Measurements from ENCODE around the gene TMEM178B. TPM values are rescaled to one million over a fixed set of nuclear protein-coding genes. Genes with fewer than 3 reads are reported as not detected.

The TMEM178B gene
- polyA plus RNA-seq, 1 donor (not counting 4 experiments of a cell fraction or from before 2014, with no cell fraction given), result not detected

DNA sequence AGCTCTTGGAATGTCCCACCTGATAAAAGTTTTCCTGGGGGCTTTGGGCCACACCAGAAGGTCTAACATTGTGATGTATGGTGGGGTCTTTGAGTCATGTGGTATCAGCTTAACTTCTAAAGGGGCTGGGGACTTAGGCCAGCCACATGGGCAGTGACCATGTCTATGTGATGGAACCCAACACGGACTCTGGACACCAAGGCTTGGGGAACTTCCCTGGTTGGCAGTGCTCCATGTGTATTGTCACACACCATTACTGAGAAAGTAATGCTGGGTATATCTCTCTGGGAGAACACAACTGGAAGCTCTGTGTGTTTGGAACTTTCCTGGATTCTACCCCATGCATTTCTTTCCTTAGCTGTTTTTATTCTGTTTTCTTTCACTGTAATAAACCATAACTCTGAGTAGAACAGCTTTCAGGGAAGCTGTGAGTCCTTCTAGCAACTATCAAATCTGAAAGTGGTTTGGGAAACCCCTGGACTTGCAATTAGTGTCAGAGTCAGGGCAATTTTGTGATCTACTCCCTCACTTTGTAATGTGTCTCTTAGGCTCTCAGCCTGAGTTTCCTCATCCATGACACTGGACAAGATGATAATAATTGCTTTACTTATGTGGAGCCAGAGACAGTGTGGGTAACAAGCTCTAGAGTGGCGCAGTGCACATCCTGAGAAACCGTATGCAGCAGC, 448.9 kb downstream of the TMEM178B start:
- Histone ChIP-seq H4K20me1 (ENCODE audit: control insufficient read depth, extremely low read depth, insufficient read depth, low read length) (no peaks in the 10 kb centered on the region), H3K9me3 (ENCODE audit: control insufficient read depth, low read depth, low read length) (no peaks in the 10 kb centered on the region), H3K4me1 (ENCODE audit: control insufficient read depth, extremely low read depth, insufficient read depth, low read length) (no peaks in the 10 kb centered on the region), H3K4me2 (ENCODE audit: control insufficient read depth, extremely low read depth, insufficient read depth, low read depth, low read length) (no peak overlapping the region), H2AFZ (ENCODE audit: control insufficient read depth, low read length) (no peak overlapping the region), H3K9ac (ENCODE audit: control insufficient read depth, extremely low read depth, insufficient read depth, low read length) (no peak overlapping the region), H3K9me1 (ENCODE audit: control insufficient read depth, extremely low read depth, insufficient read depth, low read length) (no peaks in the 10 kb centered on the region), H3K4me3 (ENCODE audit: control insufficient read depth in 2 of 3, extremely low read depth in 1 of 3, insufficient read depth in 2 of 3, low read depth in 1 of 3, low read length in 3 of 3) (no peak overlapping the region), H3K36me3 (ENCODE audit: control insufficient read depth in 2 of 2, extremely low read depth in 1 of 2, insufficient read depth in 2 of 2, low read length in 2 of 2) (no peaks in the 10 kb centered on the region), H3K27me3 (ENCODE audit: control insufficient read depth, extremely low read depth, insufficient read depth, low read length) (no peaks in the 10 kb centered on the region), H3K79me2 (ENCODE audit: control insufficient read depth, insufficient read depth, low read length) (no peaks in the 10 kb centered on the region), H3K27ac (ENCODE audit: control insufficient read depth, insufficient read depth, low read length) (no peak overlapping the region)
- dilution Hi-C loops (cut with MboI; ENCODE audit: extremely low pct_ligation_motif_present, low sequenced_read_pairs), result no loop called here
- no peak for TF ChIP-seq CTCF (optimal IDR thresholded peaks at IDR 0.05 in 1 of 3, IDR thresholded peaks at IDR 0.05 in 1 of 3, conservative IDR thresholded peaks at IDR 0.05 in 1 of 3; ENCODE audit: extremely low read depth in 1 of 3, insufficient read depth in 2 of 3, low read length in 3 of 3)
- no peak for TF ChIP-seq EZH2 (IDR thresholded peaks at IDR 0.05; ENCODE audit: low read length)
- FAIRE-seq (no peak), DNase-seq (ENCODE audit: low read depth, low spot score) (no peak)

- Histone ChIP-seq H3K9me3 (ENCODE audit: control insufficient read depth, low read depth, low read length) (no peaks in the 10 kb centered on the region), H3K79me2 (ENCODE audit: control insufficient read depth, insufficient read depth, low read length) (no peaks in the 10 kb centered on the region), H2AFZ (ENCODE audit: control insufficient read depth, low read length) (no peak overlapping the region), H4K20me1 (ENCODE audit: control insufficient read depth, extremely low read depth, insufficient read depth, low read length) (no peaks in the 10 kb centered on the region), H3K4me3 (ENCODE audit: control insufficient read depth in 2 of 3, extremely low read depth in 1 of 3, insufficient read depth in 2 of 3, low read depth in 1 of 3, low read length in 3 of 3) (no peak overlapping the region), H3K4me2 (ENCODE audit: control insufficient read depth, extremely low read depth, insufficient read depth, low read depth, low read length) (no peak overlapping the region), H3K9ac (ENCODE audit: control insufficient read depth, extremely low read depth, insufficient read depth, low read length) (no peak overlapping the region), H3K27ac (ENCODE audit: control insufficient read depth, insufficient read depth, low read length) (no peak overlapping the region), H3K4me1 (ENCODE audit: control insufficient read depth, extremely low read depth, insufficient read depth, low read length) (no peaks in the 10 kb centered on the region), H3K9me1 (ENCODE audit: control insufficient read depth, extremely low read depth, insufficient read depth, low read length) (no peaks in the 10 kb centered on the region), H3K36me3 (ENCODE audit: control insufficient read depth in 2 of 2, extremely low read depth in 1 of 2, insufficient read depth in 2 of 2, low read length in 2 of 2) (no peaks in the 10 kb centered on the region), H3K27me3 (ENCODE audit: control insufficient read depth, extremely low read depth, insufficient read depth, low read length) (no peaks in the 10 kb centered on the region)
- no peak for TF ChIP-seq CTCF (optimal IDR thresholded peaks at IDR 0.05 in 1 of 3, IDR thresholded peaks at IDR 0.05 in 1 of 3, conservative IDR thresholded peaks at IDR 0.05 in 1 of 3; ENCODE audit: extremely low read depth in 1 of 3, insufficient read depth in 2 of 3, low read length in 3 of 3)
- no peak for TF ChIP-seq EZH2 (IDR thresholded peaks at IDR 0.05; ENCODE audit: low read length)
- dilution Hi-C loops (cut with MboI; ENCODE audit: extremely low pct_ligation_motif_present, low sequenced_read_pairs), result no loop called here
- DNase-seq (ENCODE audit: low read depth, low spot score), result no peak
- FAIRE-seq, result no peak
Observed at GRCh38 chr7:141525973-141526514, 452.2 kb downstream of the TMEM178B start.
